Neural progenitor cell (in vitro differentiated cells): Measurements from ENCODE around the gene USP48. TPM values are rescaled to one million over a fixed set of nuclear protein-coding genes. Genes with fewer than 3 reads are reported as not detected.

Source experiments
- DNase-seq: peaks from one replicate; pipeline ENCODE4 v3.0.0-alpha.2; 2016; ENCODE audit warnings: low spot score
- H2AFZ ChIP-seq: fragments of 200-600 bp; sonication (generic); replicated peaks from 2 replicates; pipeline ENCODE4 v1.6.1; 2016; ENCODE audit warnings: antibody characterized with exemption
- H3F3A ChIP-seq: fragments of 200-600 bp; sonication (generic); 2 replicates; pipeline ENCODE4 v1.6.1; 2016; ENCODE audit warnings: antibody characterized with exemption, low read depth
- H3K27ac ChIP-seq: fragments of 200-600 bp; sonication (generic); 2 replicates; pipeline ENCODE4 v1.5.1; 2016; ENCODE audit warnings: mild to moderate bottlenecking
- H3K27me3 ChIP-seq: fragments of 200-600 bp; sonication (generic); 2 replicates; pipeline ENCODE4 v1.6.1; 2016; ENCODE audit warnings: mild to moderate bottlenecking, moderate library complexity
- H3K36me3 ChIP-seq: fragments of 200-600 bp; sonication (generic); 2 replicates; pipeline ENCODE4 v1.5.1; 2016
- H3K4me1 ChIP-seq: fragments of 200-600 bp; sonication (generic); 2 replicates; pipeline ENCODE4 v1.6.1; 2016; ENCODE audit warnings: mixed run types
- H3K4me2 ChIP-seq: fragments of 200-600 bp; sonication (generic); 2 replicates; pipeline ENCODE4 v1.6.1; 2016
- H3K4me3 ChIP-seq: fragments of 200-600 bp; sonication (generic); 2 replicates; pipeline ENCODE4 v1.5.1; 2016
- H3K79me2 ChIP-seq: fragments of 200-600 bp; sonication (generic); 2 replicates; pipeline ENCODE4 v1.6.1; 2016; ENCODE audit warnings: low read depth
- H3K9ac ChIP-seq: fragments of 200-600 bp; sonication (generic); 2 replicates; pipeline ENCODE4 v1.6.1; 2016
- H3K9me3 ChIP-seq: fragments of 200-600 bp; sonication (generic); 2 replicates; pipeline ENCODE4 v1.5.1; 2016; ENCODE audit warnings: low read depth
- H4K20me1 ChIP-seq: fragments of 200-600 bp; sonication (generic); 2 replicates; pipeline ENCODE4 v1.6.1; 2016; ENCODE audit warnings: low read depth
- H3K27ac Mint-ChIP-seq: 3 replicates; pipeline ENCODE4 v1.8.0; 2021; ENCODE audit warnings: mixed read lengths
- H3K27me3 Mint-ChIP-seq: 2 replicates; pipeline ENCODE4 v1.8.0; 2022; ENCODE audit warnings: low read depth, mild to moderate bottlenecking, inconsistent platforms, moderate library complexity, mixed read lengths; ENCODE audit not compliant: insufficient read depth
- H3K36me3 Mint-ChIP-seq: 3 replicates; pipeline ENCODE4 v1.8.0; 2021; ENCODE audit warnings: mixed read lengths
- H3K4me1 Mint-ChIP-seq: 3 replicates; pipeline ENCODE4 v1.8.0; 2021; ENCODE audit warnings: mixed read lengths
- H3K4me3 Mint-ChIP-seq: 3 replicates; pipeline ENCODE4 v1.8.0; 2021; ENCODE audit warnings: mild to moderate bottlenecking, moderate library complexity, mixed read lengths
- H3K9me3 Mint-ChIP-seq: 3 replicates; pipeline ENCODE4 v1.8.0; 2020; ENCODE audit warnings: mixed read lengths
- CTCF ChIP-seq: fragments of 200-600 bp; sonication (generic); IDR thresholded peaks from 2 replicates; pipeline ENCODE4 v1.5.1; 2017; ENCODE audit warnings: antibody characterized with exemption, mild to moderate bottlenecking
- EZH2 ChIP-seq: fragments of 200-600 bp; sonication (generic); IDR thresholded peaks from 2 replicates; pipeline ENCODE4 v1.6.1; 2017; ENCODE audit warnings: antibody characterized with exemption, mild to moderate bottlenecking, moderate library complexity
- EZH2phosphoT487 ChIP-seq: fragments of 200-600 bp; sonication (generic); IDR thresholded peaks from 2 replicates; pipeline ENCODE4 v1.6.1; 2017; ENCODE audit warnings: antibody characterized with exemption
- total RNA-seq: library from RNA; depleted of rRNA; stranded (reverse); fragments of >200 nt; gene quantifications from 2 replicates; pipeline ENCODE4 v1.2.3, GENCODE V29; 2015; ENCODE audit warnings: low replicate concordance

Gene USP48
- total RNA-seq, 1 donor from 2014 or later, result 50.3 TPM

DNA sequence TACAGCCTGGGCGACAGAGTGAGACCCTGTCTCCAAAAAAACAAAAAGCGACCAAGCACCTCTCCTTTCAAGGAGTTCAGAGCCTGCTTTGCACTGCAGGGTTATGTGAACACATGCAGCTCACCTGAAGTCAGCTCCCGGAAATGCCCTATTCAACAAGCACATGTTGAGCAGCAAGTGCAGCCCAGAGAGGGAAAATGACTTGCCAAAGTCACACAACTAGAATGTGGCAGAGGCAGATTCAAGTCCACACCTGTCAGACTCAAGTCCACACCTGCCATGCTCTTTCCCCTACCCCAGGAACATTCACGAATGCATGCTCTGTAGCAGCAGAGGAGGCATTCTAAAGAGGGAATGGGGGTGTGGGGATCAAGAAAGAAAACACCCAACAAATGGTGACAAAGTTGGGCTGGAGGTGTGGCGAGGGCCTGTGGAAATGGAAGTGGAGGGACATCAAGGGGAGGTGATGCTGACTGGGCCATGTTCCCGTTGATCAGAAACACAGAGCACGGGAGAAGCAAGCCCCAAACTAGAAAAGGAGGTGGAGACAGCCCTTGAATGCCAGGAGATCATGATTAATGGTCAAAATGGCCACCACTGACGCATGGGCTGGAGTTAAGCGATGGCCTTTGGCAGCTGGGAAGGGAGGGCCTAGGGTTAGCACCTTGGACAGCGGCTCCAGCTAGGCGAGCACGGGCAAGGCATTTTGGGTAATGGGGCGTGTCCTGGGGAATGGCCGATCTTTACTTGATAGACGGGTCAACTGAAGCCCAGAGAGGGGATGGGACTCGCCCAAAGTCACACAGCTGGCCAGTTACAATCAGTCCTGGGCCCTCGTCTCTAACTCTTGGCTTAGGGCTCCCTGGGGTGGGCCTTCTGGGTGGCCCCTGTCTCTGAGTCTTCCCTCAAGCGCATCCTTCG is 135.3 kb downstream of the USP48 start:
- H3K4me1 ChIP-seq, result peaks cover 14% of the 10 kb centered on the region
- Mint-ChIP-seq H3K4me3 (peak overlapping the region; percentile 30), H3K36me3 (no peaks in the 10 kb centered on the region), H3K4me1 (peaks cover 15% of the 10 kb centered on the region), H3K27me3 (peaks cover 31% of the 10 kb centered on the region), H3K9me3 (no peaks in the 10 kb centered on the region), H3K27ac (no peak overlapping the region)
- H3K9ac ChIP-seq, result no peak overlapping the region
- no peak for TF ChIP-seq EZH2
- no peak for TF ChIP-seq EZH2phosphoT487
- no peak for TF ChIP-seq CTCF
- H4K20me1 ChIP-seq, result peaks cover 15% of the 10 kb centered on the region
- no peak overlapping the region for H3K27ac ChIP-seq
- H3F3A ChIP-seq, result peaks cover 18% of the 10 kb centered on the region
- H3K27me3 ChIP-seq, result peaks cover 33% of the 10 kb centered on the region
- H3K36me3 ChIP-seq, result no peaks in the 10 kb centered on the region
- H3K9me3 ChIP-seq, result no peaks in the 10 kb centered on the region
- H3K4me2 ChIP-seq, result no peak overlapping the region
- H3K79me2 ChIP-seq, result no peaks in the 10 kb centered on the region
- H2AFZ ChIP-seq, result no peak overlapping the region
- H3K4me3 ChIP-seq, result no peak overlapping the region
- DNase-seq, result peak; percentile 93

GRCh38 chr1:21645550-21645949 is 137.4 kb downstream of the USP48 start:
- H3K36me3 Mint-ChIP-seq, result no peaks in the 10 kb centered on the region
- no peak overlapping the region for H3K27ac ChIP-seq
- H3K27me3 ChIP-seq, result peaks cover 14% of the 10 kb centered on the region
- peaks cover 10% of the 10 kb centered on the region for H3K4me1 Mint-ChIP-seq
- H3K9me3 ChIP-seq, result no peaks in the 10 kb centered on the region
- no peak overlapping the region for H3K4me3 ChIP-seq
- no peak overlapping the region for H3K27ac Mint-ChIP-seq
- no peaks in the 10 kb centered on the region for H3K79me2 ChIP-seq
- no peak overlapping the region for H3K9ac ChIP-seq
- no peak overlapping the region for H3K4me2 ChIP-seq
- H3K4me3 Mint-ChIP-seq, result no peak overlapping the region
- DNase-seq, result no peak
- peaks cover 5% of the 10 kb centered on the region for H4K20me1 ChIP-seq
- H3K4me1 ChIP-seq, result no peaks in the 10 kb centered on the region
- peaks cover 21% of the 10 kb centered on the region for H3K27me3 Mint-ChIP-seq
- H3K9me3 Mint-ChIP-seq, result no peaks in the 10 kb centered on the region
- H3F3A ChIP-seq, result no peaks in the 10 kb centered on the region
- H3K36me3 ChIP-seq, result no peaks in the 10 kb centered on the region
- H2AFZ ChIP-seq, result no peak overlapping the region
- TF ChIP-seq CTCF (no peak), EZH2phosphoT487 (no peak), EZH2 (no peak)

GRCh38 chr1:21644906-21645305 is 138.0 kb downstream of the USP48 start:
- Histone ChIP-seq H3K4me1 (no peaks in the 10 kb centered on the region), H3K4me2 (no peak overlapping the region), H3K36me3 (no peaks in the 10 kb centered on the region), H3K27me3 (peaks cover 7% of the 10 kb centered on the region), H4K20me1 (peaks cover 5% of the 10 kb centered on the region), H3K27ac (no peak overlapping the region), H3K9me3 (no peaks in the 10 kb centered on the region), H3K79me2 (no peaks in the 10 kb centered on the region), H3K9ac (no peak overlapping the region), H3F3A (no peaks in the 10 kb centered on the region), H3K4me3 (no peak overlapping the region), H2AFZ (no peak overlapping the region)
- Mint-ChIP-seq H3K4me1 (peaks cover 13% of the 10 kb centered on the region), H3K27ac (no peak overlapping the region), H3K36me3 (no peaks in the 10 kb centered on the region), H3K9me3 (no peaks in the 10 kb centered on the region), H3K4me3 (no peak overlapping the region), H3K27me3 (peaks cover 18% of the 10 kb centered on the region)
- TF ChIP-seq CTCF, result no peak
- no peak for TF ChIP-seq EZH2phosphoT487
- no peak for TF ChIP-seq EZH2
- DNase-seq, result no peak
